Esophagus muscularis mucosa (tissue), 4 donors: ENCODE results near the gene HOMER2.
"Not testable (repeated sequence)": the region's sequence is repeated elsewhere in the genome, so short reads cannot be mapped to it uniquely, and the experiment has no call there.

ENCODE experiments used
- CTCF ChIP-seq, 3 experiments: fragments of 200-600 bp in 2 of 3; fragments of 450-650 bp in 1 of 3; sonication (generic) in 2 of 3; IDR thresholded peaks; one replicate each; pipeline ENCODE4 v1.5.1; 2017 to 2019; ENCODE audit warnings: antibody characterized with exemption in 3 of 3, mild to moderate bottlenecking in 2 of 3, moderate library complexity in 1 of 3
- EP300 ChIP-seq: sonication (generic); formaldehyde crosslinking; IDR thresholded peaks from one replicate; pipeline ENCODE4 v1.6.1; 2017; ENCODE audit warnings: antibody characterized with exemption
- POLR2A ChIP-seq: fragments of 450-650 bp; IDR thresholded peaks from one replicate; pipeline ENCODE4 v1.6.1; 2017; ENCODE audit warnings: antibody characterized with exemption, moderate library complexity, mild to moderate bottlenecking, low read depth
- POLR2AphosphoS5 ChIP-seq, 2 donors: sonication (generic); formaldehyde crosslinking; IDR thresholded peaks; one replicate each; pipeline ENCODE4 v1.6.1; 2017; ENCODE audit warnings: antibody characterized with exemption in 2 of 2

GRCh38 chr15:83000672-83001031 is 48.1 kb upstream of the HOMER2 start:
- peak in 1 of 3 experiments; percentile 0 for TF ChIP-seq CTCF (IDR thresholded peaks at IDR 0.05)
- not testable (repeated sequence) for TF ChIP-seq EP300; POLR2A; POLR2AphosphoS5 (IDR thresholded peaks at IDR 0.05)
